Lung (tissue), 12 donors: ENCODE measurements around the gene TGFBR1. TPM values are rescaled to one million over a fixed set of nuclear protein-coding genes. Genes with fewer than 3 reads are reported as not detected.

Source experiments
- ATAC-seq: fragments of 200-7000 bp; cut with Tn5 transposase; one replicate; pipeline ENCODE4 v1.9.1; 2020; ENCODE audit warnings: moderate number of reproducible peaks; ENCODE audit not compliant: insufficient read depth, low FRiP score
- DNase-seq, 3 donors: peaks; one replicate each; pipeline ENCODE4 v3.0.0-alpha.2; 2013 to 2017
- H3K27ac ChIP-seq, 2 donors: one replicate each; pipeline ENCODE4 v1.5.1; 2013; ENCODE audit warnings: mild to moderate bottlenecking in 2 of 2, moderate library complexity in 2 of 2, control low read depth in 1 of 2, inconsistent platforms in 1 of 2, low read depth in 1 of 2, low read length in 1 of 2
- H3K27me3 ChIP-seq, 3 donors: one replicate each; pipeline ENCODE4 v1.5.1; 2013; ENCODE audit warnings: low read length in 2 of 3; ENCODE audit not compliant: control insufficient read depth in 3 of 3, insufficient read depth in 3 of 3
- H3K36me3 ChIP-seq, 4 donors: one replicate each; pipeline ENCODE4 v1.5.1; 2013; ENCODE audit warnings: low read length in 4 of 4, mild to moderate bottlenecking in 1 of 4, moderate library complexity in 1 of 4; ENCODE audit not compliant: control insufficient read depth in 4 of 4, insufficient read depth in 4 of 4
- H3K4me1 ChIP-seq, 5 donors: one replicate each; pipeline ENCODE4 v1.5.1; 2013; ENCODE audit warnings: low read length in 5 of 5, mild to moderate bottlenecking in 2 of 5, moderate library complexity in 1 of 5; ENCODE audit not compliant: control insufficient read depth in 5 of 5, insufficient read depth in 5 of 5
- H3K4me3 ChIP-seq: one replicate; pipeline ENCODE4 v1.5.1; 2013; ENCODE audit warnings: mild to moderate bottlenecking, control low read depth, moderate library complexity
- H3K9ac ChIP-seq, 2 donors: one replicate each; pipeline ENCODE4 v1.5.1; 2013; ENCODE audit warnings: low read length in 2 of 2, control low read depth in 1 of 2; ENCODE audit not compliant: insufficient read depth in 1 of 2
- H3K9me3 ChIP-seq, 4 donors: one replicate each; pipeline ENCODE4 v1.5.1; 2013; ENCODE audit warnings: low read length in 3 of 4, mild to moderate bottlenecking in 1 of 4, moderate library complexity in 1 of 4; ENCODE audit not compliant: control insufficient read depth in 4 of 4, insufficient read depth in 3 of 4
- WGBS, 2 donors: extraction: QIAGEN DNeasy Blood & Tissue Kit; methylation state at CpG; one replicate each; pipeline ENCODE4 v1.1.7; 2013; 5-methylcytosine and 5-hydroxymethylcytosine counted together
- polyA plus RNA-seq, 2 donors: library from polyadenylated mRNA; stranded (reverse); fragments of 200-250 nt; gene quantifications; one replicate each; pipeline ENCODE4 v1.2.1, GENCODE V29; 2013
- total RNA-seq, 2 donors: library from RNA; depleted of rRNA in 1 of 2; stranded (reverse); fragments of >200 nt in 1 of 2; gene quantifications; one replicate each; pipeline ENCODE4 v1.2.1, GENCODE V29; 2014 to 2021
- TF ChIP-seq, protein P1 (sequence below): IDR thresholded peaks from 2 replicates; pipeline ENCODE4 v1.5.1; 2012; ENCODE audit warnings: mild to moderate bottlenecking; ENCODE audit errors: control extremely low read depth, extremely low read depth
- donor health status: control.
- donor health status: control.
- donor health status: Bipolar disorder and iron deficiency.
- donor health status: healthy.
- donor health status: DM: yes; HTN: yes; CAD: no.

TGFBR1 gene
- total and polyA plus RNA-seq, 4 donors: 14.2 to 73.2 (median 28.9) TPM

DNA sequence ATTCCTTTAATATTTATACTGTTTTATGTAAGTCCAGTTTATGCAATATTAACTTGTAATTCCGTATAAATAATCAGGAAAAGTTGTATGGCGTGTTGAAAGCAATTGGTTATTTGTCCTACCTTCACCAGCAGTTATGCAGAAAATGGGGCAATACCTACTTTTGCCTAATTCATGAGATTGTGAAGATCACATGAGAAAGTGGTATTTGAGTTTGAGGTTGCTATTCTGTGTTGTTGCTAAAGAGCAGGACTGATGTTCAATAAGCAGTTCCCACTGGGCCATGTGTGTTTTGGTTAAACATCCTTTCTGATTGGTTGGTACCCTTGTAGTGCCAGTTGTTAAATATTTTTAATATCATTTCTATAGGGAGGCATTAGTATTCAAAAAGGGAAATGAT is 3.2 kb downstream of the TGFBR1 start:
- Histone ChIP-seq H3K27ac (no peak overlapping the region), H3K36me3 (peaks cover 0 to 1% (median 0%) of the 10 kb centered on the region in 4 donors), H3K27me3 (no peaks in the 10 kb centered on the region), H3K4me3 (no peak overlapping the region), H3K4me1 (peaks cover 6 to 27% (median 15%) of the 10 kb centered on the region in 5 donors), H3K9ac (no peak overlapping the region), H3K9me3 (no peaks in the 10 kb centered on the region)
- DNase-seq (no peak), ATAC-seq (no peak)
- TF ChIP-seq, protein P1, sequence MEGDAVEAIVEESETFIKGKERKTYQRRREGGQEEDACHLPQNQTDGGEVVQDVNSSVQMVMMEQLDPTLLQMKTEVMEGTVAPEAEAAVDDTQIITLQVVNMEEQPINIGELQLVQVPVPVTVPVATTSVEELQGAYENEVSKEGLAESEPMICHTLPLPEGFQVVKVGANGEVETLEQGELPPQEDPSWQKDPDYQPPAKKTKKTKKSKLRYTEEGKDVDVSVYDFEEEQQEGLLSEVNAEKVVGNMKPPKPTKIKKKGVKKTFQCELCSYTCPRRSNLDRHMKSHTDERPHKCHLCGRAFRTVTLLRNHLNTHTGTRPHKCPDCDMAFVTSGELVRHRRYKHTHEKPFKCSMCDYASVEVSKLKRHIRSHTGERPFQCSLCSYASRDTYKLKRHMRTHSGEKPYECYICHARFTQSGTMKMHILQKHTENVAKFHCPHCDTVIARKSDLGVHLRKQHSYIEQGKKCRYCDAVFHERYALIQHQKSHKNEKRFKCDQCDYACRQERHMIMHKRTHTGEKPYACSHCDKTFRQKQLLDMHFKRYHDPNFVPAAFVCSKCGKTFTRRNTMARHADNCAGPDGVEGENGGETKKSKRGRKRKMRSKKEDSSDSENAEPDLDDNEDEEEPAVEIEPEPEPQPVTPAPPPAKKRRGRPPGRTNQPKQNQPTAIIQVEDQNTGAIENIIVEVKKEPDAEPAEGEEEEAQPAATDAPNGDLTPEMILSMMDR: no peak
- WGBS, 2 donors: 52 to 84% methylated on average over 2 of the region's 2 CpGs

DNA sequence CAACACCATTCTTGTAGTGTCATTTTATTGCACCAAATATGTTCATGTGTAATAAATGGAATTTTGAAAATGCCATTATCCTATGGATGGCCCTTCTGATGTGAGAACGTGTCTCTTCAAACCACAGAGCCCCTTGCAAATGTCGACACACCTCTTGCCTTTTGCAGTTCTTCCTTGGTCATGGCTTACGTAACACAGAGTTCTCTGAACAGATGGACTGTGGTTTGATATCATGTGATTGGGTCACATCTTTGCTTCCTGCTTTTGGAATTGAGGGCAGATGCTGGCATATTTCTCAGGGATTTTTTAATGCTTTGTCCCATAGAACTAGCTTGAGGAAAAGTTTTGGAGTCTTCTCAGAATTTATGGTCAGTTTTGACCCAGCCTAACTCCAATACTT is 4.6 kb downstream of the TGFBR1 start:
- TF ChIP-seq, protein P1: no peak
- no peak for DNase-seq
- 22 to 53% methylated on average over 3 of the region's 3 CpGs for WGBS, 2 donors
- Histone ChIP-seq H3K9ac (no peak overlapping the region), H3K4me3 (no peak overlapping the region), H3K27ac (no peak overlapping the region), H3K36me3 (peaks cover 0 to 1% (median 0%) of the 10 kb centered on the region in 4 donors), H3K4me1 (peaks cover 3 to 36% (median 7%) of the 10 kb centered on the region in 5 donors), H3K9me3 (no peaks in the 10 kb centered on the region), H3K27me3 (no peaks in the 10 kb centered on the region)
- no peak for ATAC-seq

DNA sequence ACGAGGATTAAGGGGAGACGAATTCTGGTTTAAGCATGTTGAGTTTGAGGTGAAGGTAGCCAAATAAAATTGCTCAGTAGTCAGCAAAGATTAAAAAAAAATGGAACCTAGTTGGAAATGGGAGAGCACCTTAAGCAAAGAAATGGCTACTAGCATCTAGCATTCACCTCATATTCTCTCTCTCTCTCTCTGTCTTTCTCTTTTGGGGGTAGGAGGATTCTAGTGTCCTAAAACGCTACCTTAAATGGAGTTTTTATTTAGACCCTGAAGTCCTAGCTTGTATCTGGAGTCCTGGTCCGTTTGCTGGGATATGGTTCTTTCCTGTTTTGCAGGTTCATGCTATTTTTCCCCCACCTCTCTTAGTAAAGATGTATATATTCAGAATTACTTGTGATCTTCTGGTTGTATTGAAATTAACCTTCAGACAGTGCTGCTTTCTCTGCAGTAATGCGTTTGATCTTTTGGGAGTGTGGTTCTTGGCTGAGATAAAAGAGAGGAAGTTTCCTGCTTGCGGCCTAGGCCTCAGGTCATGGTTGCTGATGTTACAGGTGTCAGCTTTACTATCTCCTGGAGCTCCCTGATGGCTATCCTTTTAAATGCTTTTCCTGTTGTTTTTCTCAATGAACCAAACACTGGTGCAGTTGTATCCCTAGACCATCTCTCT is 8.0 kb downstream of the TGFBR1 start:
- Histone ChIP-seq H3K27me3 (no peaks in the 10 kb centered on the region), H3K4me1 (peaks cover 0 to 38% (median 0%) of the 10 kb centered on the region in 5 donors), H3K9ac (no peak overlapping the region), H3K36me3 (peaks cover 0 to 1% (median 0%) of the 10 kb centered on the region in 4 donors), H3K27ac (peak overlapping the region in 1 of 2 donors; percentile 21), H3K4me3 (no peak overlapping the region), H3K9me3 (no peaks in the 10 kb centered on the region)
- ATAC-seq (no peak), DNase-seq (no peak)
- 65 to 73% methylated on average over 6 of the region's 6 CpGs for WGBS, 2 donors
- TF ChIP-seq, protein P1: no peak
